Natural killer cell (primary cell): ENCODE data around the gene L3MBTL4. TPM values are rescaled to one million over a fixed set of nuclear protein-coding genes. Genes with fewer than 3 reads are reported as not detected.

ENCODE experiments used
- ATAC-seq, 3 donors: fragments of 150-1000 bp in 2 of 3; fragments of 200-7000 bp in 1 of 3; cut with Tn5 transposase; 1 replicate in 1 of 3; 2 replicates in 2 of 3; pipeline ENCODE4 v1.10.0; 2021; ENCODE audit warnings: mild to moderate bottlenecking in 2 of 3, moderate library complexity in 2 of 3
- DNase-seq, 2 donors: peaks; one replicate each; pipeline versions ENCODE4 v3.0.0 to v3.0.0-alpha.2; 2013 to 2021; ENCODE audit warnings: mixed read lengths in 1 of 2
- H3K27ac ChIP-seq: one replicate; pipeline ENCODE4 v1.5.1; 2013; ENCODE audit warnings: mild to moderate bottlenecking, low read length
- H3K27me3 ChIP-seq: one replicate; pipeline ENCODE4 v1.6.1; 2013; ENCODE audit warnings: low read length; ENCODE audit not compliant: control insufficient read depth, insufficient read depth
- H3K36me3 ChIP-seq: one replicate; pipeline ENCODE4 v1.6.1; 2013; ENCODE audit warnings: low read length; ENCODE audit not compliant: control insufficient read depth, insufficient read depth
- H3K4me1 ChIP-seq: one replicate; pipeline ENCODE4 v1.6.1; 2013; ENCODE audit warnings: low read length; ENCODE audit not compliant: control insufficient read depth, insufficient read depth
- H3K4me3 ChIP-seq: one replicate; pipeline ENCODE4 v1.5.1; 2013; ENCODE audit warnings: low read length
- H3K9me3 ChIP-seq: one replicate; pipeline ENCODE4 v1.6.1; 2013; ENCODE audit warnings: low read length; ENCODE audit not compliant: control insufficient read depth, insufficient read depth
- H3K27ac Mint-ChIP-seq, 2 donors: one replicate each; pipeline ENCODE4 v1.8.0; 2022; ENCODE audit warnings: mild to moderate bottlenecking in 2 of 2, mixed read lengths in 2 of 2, moderate library complexity in 1 of 2
- H3K27me3 Mint-ChIP-seq, 2 donors: one replicate each; pipeline ENCODE4 v1.8.0; 2022; ENCODE audit warnings: low read depth in 2 of 2, mixed read lengths in 2 of 2
- H3K36me3 Mint-ChIP-seq: one replicate; pipeline ENCODE4 v1.8.0; 2022; ENCODE audit warnings: mixed read lengths
- H3K4me1 Mint-ChIP-seq, 2 donors: one replicate each; pipeline ENCODE4 v1.8.0; 2022; ENCODE audit warnings: mixed read lengths in 2 of 2
- H3K4me3 Mint-ChIP-seq: one replicate; pipeline ENCODE4 v1.8.0; 2022; ENCODE audit warnings: mild to moderate bottlenecking, moderate library complexity, mixed read lengths
- H3K9me3 Mint-ChIP-seq, 2 donors: one replicate each; pipeline ENCODE4 v1.8.0; 2022; ENCODE audit warnings: mixed read lengths in 2 of 2
- WGBS: methylation state at CpG from one replicate; pipeline ENCODE4 v1.1.7; 2013; ENCODE audit warnings: missing lambda C conversion rate; ENCODE audit not compliant: insufficient coverage; 5-methylcytosine and 5-hydroxymethylcytosine counted together
- intact Hi-C: fragments of 100-400 bp; cut with micrococcal nuclease; formaldehyde crosslinking; loops from one replicate; pipeline ENCODE4 v1.14.2; 2022
- total RNA-seq, 4 donors: library from RNA; stranded (reverse); fragments of 120-200 nt in 1 of 4; gene quantifications; one replicate each; pipeline versions ENCODE4 v1.2.3 to v1.2.4, GENCODE V29; 2013 to 2022
- TF ChIP-seq, protein P1 (sequence below): fragments of 200-600 bp; IDR thresholded peaks from one replicate; pipeline ENCODE4 v1.8.0; 2022; ENCODE audit warnings: antibody characterized with exemption

L3MBTL4 gene
- total RNA-seq, 3 donors from 2014 or later (not counting 1 experiment from before 2014, with no cell fraction given), result 27.9 to 34.2 (median 30.0) TPM

DNA sequence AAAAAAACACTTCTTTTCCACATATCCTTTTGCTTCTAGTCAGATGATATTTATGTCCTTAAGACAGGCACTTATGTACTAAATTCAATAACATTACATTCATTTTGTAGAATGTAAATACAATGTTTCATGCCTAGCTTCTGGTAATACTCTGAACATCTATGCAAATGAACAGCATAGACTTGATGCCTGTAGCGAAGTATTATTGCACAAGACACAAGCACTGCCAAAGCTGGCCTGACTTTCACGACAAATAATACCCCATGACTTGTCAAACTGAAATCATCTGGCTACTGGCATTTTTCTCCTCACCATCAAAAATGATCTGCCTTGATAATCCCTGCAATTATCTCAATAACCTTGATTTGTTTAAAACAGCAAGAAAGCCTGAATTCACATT, 101.3 kb downstream of the L3MBTL4 start:
- TF ChIP-seq, protein P1, sequence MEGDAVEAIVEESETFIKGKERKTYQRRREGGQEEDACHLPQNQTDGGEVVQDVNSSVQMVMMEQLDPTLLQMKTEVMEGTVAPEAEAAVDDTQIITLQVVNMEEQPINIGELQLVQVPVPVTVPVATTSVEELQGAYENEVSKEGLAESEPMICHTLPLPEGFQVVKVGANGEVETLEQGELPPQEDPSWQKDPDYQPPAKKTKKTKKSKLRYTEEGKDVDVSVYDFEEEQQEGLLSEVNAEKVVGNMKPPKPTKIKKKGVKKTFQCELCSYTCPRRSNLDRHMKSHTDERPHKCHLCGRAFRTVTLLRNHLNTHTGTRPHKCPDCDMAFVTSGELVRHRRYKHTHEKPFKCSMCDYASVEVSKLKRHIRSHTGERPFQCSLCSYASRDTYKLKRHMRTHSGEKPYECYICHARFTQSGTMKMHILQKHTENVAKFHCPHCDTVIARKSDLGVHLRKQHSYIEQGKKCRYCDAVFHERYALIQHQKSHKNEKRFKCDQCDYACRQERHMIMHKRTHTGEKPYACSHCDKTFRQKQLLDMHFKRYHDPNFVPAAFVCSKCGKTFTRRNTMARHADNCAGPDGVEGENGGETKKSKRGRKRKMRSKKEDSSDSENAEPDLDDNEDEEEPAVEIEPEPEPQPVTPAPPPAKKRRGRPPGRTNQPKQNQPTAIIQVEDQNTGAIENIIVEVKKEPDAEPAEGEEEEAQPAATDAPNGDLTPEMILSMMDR, result no peak
- H3K9me3 ChIP-seq, result no peaks in the 10 kb centered on the region
- Mint-ChIP-seq H3K4me1 (peaks cover 25 to 30% of the 10 kb centered on the region in 2 donors), H3K4me3 (no peak overlapping the region), H3K9me3 (no peaks in the 10 kb centered on the region), H3K27me3 (no peaks in the 10 kb centered on the region), H3K27ac (no peak overlapping the region), H3K36me3 (peaks cover 14% of the 10 kb centered on the region)
- H3K36me3 ChIP-seq, result no peaks in the 10 kb centered on the region
- DNase-seq (no peak), ATAC-seq (no peak)
- 84% methylated on average over 2 of the region's 2 CpGs for WGBS
- no peak overlapping the region for H3K27ac ChIP-seq
- H3K4me1 ChIP-seq, result no peaks in the 10 kb centered on the region
- no peak overlapping the region for H3K4me3 ChIP-seq
- intact Hi-C loops, result no loop called here
- H3K27me3 ChIP-seq, result no peaks in the 10 kb centered on the region

- intact Hi-C loops, result no loop called here
- H3K4me1 ChIP-seq, result no peaks in the 10 kb centered on the region
- TF ChIP-seq, protein P1, result no peak
- Mint-ChIP-seq H3K4me1 (peaks cover 25 to 27% of the 10 kb centered on the region in 2 donors), H3K4me3 (no peak overlapping the region), H3K27ac (peak overlapping the region in 1 of 2 donors; percentile 71), H3K36me3 (peaks cover 16% of the 10 kb centered on the region), H3K9me3 (no peaks in the 10 kb centered on the region), H3K27me3 (no peaks in the 10 kb centered on the region)
- WGBS, result 96% methylated on average over 5 of the region's 8 CpGs
- no peaks in the 10 kb centered on the region for H3K27me3 ChIP-seq
- H3K36me3 ChIP-seq, result no peaks in the 10 kb centered on the region
- no peak overlapping the region for H3K4me3 ChIP-seq
- DNase-seq (no peak), ATAC-seq (no peak)
- no peaks in the 10 kb centered on the region for H3K9me3 ChIP-seq
- no peak overlapping the region for H3K27ac ChIP-seq
These were observed 103.1 kb downstream of the L3MBTL4 start for GRCh38 chr18:6311456-6312215.

DNA sequence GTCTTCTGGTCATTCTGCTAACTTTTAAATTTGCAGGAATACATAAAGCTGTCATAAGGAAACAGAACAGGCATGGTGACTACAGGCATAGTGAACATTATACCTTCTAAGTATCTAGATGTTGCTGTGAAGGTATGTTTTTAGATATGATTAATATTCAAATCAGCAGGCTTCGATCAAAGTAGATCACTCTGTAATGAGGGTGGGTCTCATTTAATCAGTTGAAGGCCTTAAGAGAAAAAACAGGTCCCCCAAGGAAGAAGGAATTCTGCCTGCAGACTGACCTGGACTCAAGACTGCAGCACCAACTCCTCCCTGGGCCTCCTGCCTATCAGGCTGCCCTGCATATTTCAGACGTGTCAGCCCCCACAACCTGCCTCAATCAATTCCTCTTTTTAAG, 104.0 kb downstream of the L3MBTL4 start:
- H3K27me3 Mint-ChIP-seq, result no peaks in the 10 kb centered on the region
- no peak overlapping the region for H3K27ac ChIP-seq
- ATAC-seq, result no peak
- no peaks in the 10 kb centered on the region for H3K9me3 ChIP-seq
- no peaks in the 10 kb centered on the region for H3K27me3 ChIP-seq
- no peak for DNase-seq
- peak overlapping the region in 1 of 2 donors; percentile 71 for H3K27ac Mint-ChIP-seq
- intact Hi-C loops, result no loop called here
- H3K4me3 Mint-ChIP-seq, result no peak overlapping the region
- 90% methylated on average over 2 of the region's 2 CpGs for WGBS
- H3K36me3 ChIP-seq, result no peaks in the 10 kb centered on the region
- no peak overlapping the region for H3K4me3 ChIP-seq
- H3K36me3 Mint-ChIP-seq, result peaks cover 25% of the 10 kb centered on the region
- H3K4me1 ChIP-seq, result no peaks in the 10 kb centered on the region
- TF ChIP-seq, protein P1, result no peak
- peaks cover 25 to 30% of the 10 kb centered on the region in 2 donors for H3K4me1 Mint-ChIP-seq
- no peaks in the 10 kb centered on the region for H3K9me3 Mint-ChIP-seq

DNA sequence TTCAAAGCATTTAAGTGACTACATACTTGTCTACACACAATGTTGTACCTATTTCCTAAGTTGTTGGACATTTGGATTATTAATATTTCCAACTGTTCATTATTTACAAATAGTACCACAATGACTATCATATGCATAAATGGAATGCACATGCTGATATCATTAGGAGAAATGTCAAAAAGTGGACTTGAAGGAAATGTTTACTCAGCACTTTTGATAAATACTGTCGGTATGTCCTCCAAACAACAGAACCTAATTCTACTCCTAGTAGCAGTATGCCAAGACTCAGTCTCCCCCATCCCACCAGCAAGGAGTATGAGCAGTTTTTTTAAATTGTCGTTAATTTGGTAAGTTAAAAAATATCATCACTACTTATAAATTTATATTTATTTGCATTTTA, 116.8 kb downstream of the L3MBTL4 start:
- Histone ChIP-seq H3K4me3 (no peak overlapping the region), H3K27ac (no peak overlapping the region), H3K27me3 (no peaks in the 10 kb centered on the region), H3K4me1 (peaks cover 7% of the 10 kb centered on the region), H3K36me3 (no peaks in the 10 kb centered on the region), H3K9me3 (no peaks in the 10 kb centered on the region)
- H3K9me3 Mint-ChIP-seq, result no peaks in the 10 kb centered on the region
- intact Hi-C loops, result no loop called here
- H3K27me3 Mint-ChIP-seq, result no peaks in the 10 kb centered on the region
- H3K4me3 Mint-ChIP-seq, result no peak overlapping the region
- H3K27ac Mint-ChIP-seq, result no peak overlapping the region
- H3K36me3 Mint-ChIP-seq, result no peaks in the 10 kb centered on the region
- WGBS, result no CpG with 5 or more reads among the region's 2 CpGs
- peaks cover 16 to 19% of the 10 kb centered on the region in 2 donors for H3K4me1 Mint-ChIP-seq
- TF ChIP-seq, protein P1, result no peak
- ATAC-seq (no peak), DNase-seq (no peak)
